ENCODE data around the gene GTPBP1.

GTPBP1 gene

DNA sequence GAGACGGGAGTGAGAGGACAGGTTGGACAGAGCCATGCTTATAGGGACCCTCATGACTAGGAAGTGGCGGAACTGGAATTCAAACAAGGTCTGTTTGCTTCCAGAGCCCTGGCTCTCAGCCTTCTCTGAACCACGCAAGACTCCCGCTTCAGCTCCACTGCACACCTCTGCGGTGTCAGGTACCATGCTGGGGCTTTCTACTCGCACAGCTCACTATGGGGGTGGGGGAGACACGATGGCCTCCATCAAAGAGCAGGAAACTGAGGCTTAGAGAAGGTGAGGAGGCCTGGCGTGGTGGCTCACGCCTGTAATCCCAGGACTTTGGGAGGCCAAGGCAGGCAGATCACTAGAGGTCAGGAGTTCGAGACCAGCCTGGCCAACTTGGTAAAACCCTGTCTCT is 35.8 kb downstream of the GTPBP1 start:
- DNase-seq (ENCODE audit: low read depth): no peak

DNA sequence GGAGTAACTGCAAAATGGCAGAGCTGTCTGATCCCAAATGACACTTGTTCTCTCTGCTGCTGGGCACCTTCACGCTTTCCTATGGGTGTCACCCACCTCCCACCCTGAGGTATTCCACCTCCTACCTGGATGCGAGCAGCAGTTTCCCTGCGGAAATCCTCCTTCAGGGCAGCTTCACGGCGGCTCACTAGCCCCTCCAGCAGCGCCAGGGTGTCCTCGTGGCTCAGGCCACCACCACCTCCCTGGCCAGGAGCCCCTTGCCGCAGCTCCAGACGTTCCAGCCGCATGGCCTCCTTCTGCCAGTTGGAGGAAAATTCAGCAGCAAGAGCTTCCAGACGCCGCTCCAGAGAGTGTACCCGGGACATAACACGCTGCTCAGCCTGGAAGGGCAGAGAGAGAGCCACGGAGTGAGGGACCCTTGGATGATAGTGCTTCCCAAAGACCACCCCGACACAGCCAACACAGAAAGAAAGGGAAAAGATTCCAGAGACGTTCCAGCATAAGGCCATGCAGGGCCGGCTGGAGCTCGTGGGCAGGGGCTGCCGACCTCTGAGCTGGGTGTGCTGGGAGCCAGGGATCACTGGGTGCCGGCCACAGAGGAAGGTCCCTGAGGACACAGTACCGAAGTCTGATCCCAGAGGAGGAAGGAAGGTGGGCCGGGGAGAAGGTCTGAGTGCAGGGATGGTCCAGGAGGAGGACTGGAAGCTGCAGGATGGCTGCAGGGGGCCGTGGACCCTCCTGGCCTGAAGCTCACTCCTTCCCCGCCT is 36.6 kb downstream of the GTPBP1 start:
- no peak for DNase-seq (ENCODE audit: low read depth)

DNA sequence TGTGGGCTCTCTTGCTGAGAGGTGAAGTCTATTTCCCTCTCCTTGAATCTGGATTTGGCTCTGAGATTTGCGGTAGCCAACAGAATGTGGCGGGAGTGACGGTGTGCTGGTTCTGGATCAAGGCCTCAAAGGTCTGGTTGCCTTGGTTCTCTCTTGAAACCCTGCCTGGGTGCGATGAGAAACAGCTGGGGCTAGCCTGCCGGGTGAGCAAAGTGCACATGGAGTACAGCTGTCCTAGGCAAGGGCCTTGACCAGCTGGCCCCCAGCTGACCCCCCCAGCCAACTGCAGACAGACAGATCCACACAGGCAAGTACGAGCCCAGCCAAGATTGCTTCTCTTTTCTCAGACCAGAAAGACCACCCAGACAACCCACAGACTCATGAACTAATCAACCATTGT is 39.2 kb downstream of the GTPBP1 start:
- no peak for DNase-seq (ENCODE audit: low read depth)

DNA sequence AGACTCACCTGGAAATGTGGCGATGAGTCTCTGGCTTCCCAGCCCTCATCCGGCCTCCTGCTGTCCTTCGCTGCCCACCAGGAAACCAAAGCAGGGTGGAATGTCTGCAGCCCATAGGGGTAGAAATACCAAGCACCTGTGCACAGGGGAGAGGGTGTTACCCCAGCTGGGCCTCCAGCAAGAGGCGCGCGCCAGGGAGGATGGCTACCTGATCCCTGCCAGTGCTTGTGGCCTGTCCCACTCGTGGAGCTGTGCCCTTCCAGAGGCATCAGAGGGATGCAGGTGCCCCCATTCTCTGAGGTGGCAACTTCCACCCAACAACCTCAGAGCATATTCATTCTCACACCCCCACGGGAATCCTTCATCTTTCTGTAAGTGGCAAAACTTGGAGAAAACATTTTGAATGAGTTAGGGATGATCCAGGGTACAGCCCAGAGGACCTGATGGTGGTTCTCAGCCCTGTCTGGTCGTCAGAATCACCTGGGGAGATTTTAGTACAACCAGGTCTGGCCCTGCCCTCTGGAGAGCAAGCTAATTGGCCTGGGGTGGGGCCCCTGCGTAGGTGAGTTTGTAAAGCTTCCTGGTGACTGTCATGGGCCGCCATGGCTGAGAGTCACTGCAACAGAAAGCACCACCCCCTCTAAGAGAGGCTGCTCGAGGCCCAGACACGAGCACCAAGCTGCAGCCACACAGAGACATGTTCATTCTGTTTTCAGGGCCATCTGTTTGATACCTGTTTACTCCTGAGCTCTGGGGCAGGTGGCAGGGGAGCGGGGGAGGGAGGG is 40.1 kb downstream of the GTPBP1 start:
- DNase-seq (ENCODE audit: low read depth): no peak

DNA sequence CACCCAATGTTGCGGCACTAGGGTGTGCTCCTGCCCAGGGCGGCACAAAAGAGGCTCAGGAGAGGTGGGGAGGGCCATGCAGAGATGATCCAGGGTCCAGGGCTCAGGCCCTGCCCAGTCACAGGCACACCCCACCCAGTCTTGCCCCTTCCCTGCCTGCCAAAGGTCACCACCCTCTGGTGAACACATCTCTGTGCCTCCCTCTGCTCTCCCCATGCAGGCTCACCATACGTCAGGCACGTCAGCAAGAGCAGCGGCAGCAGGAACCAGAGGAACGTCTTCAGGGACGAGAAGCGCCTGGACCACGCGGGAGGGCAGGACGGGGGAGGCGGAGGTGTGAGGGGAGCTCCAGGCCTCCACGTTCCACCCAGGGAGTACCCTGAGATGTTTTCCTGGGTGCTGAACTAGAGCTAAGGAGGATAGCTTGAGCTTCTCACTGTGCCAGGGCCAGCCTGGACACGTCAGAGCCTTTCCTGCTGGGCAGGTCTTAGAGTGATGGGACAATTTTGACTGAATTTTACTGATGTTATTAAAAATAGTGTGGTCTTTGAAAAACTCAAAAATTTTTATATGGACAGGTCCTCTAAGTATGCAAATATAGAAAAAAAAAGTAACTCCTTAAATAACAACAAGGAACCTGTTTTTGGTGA is 42.9 kb downstream of the GTPBP1 start:
- no peak for DNase-seq (ENCODE audit: low read depth)

DNA sequence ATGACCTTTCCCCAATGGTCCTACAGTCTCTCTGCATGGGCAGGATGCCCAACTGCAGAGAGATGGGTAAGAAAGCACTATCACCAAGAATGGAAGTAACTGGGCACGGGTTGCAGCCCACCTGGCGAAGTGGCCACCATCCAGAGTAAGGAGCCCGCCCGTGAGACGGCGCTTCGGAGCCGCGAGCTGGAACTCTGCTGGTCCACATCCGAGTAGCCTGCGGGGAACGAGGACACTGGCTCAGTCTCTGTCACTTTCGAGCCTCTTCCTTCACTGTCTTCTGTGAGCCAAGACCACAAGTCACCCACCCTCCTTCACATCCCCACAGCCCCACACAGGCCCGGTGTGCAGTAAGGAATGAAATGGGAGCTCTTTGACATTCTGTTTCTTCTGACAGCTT is 44.4 kb downstream of the GTPBP1 start:
- DNase-seq (ENCODE audit: low read depth): no peak

DNA sequence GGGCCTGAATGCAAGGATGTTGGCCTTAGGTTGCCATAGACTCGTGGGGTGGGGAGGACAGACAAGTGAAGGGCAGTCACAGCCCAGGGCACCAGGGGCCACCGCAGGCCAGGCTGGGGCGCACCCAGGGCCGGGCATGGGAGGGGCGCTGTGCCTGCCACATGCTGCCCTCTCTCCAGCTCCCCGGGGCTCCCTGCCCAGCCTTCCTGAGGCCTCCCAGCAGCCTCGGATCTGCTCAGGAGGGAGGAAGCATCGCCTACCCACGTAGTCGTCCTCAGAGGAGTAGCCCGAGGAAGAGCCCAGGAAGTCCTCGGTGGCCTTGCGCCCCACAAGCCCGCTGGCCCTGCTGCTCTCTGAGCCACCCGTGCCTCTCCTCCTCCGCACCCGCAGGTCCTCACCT is 44.9 kb downstream of the GTPBP1 start:
- DNase-seq (ENCODE audit: low read depth): no peak

DNA sequence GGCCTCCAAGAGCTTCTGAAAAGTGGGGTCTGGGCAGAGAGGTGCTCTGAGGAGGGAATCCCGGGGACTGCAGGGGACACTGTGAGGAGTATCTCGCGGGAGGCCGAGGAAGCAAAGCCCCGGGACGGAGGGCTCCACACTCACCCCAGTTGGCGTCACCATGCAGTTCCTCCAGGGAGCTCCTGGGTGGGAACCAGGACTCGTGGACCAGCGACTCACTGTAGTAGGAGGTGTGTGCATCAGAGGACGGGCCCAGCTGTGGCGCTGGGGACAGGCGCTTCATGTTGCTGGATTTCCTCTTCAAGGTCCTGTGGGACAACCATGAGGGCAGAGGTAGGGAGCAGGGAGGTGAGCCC is 45.3 kb downstream of the GTPBP1 start:
- DNase-seq (ENCODE audit: low read depth): no peak

DNA sequence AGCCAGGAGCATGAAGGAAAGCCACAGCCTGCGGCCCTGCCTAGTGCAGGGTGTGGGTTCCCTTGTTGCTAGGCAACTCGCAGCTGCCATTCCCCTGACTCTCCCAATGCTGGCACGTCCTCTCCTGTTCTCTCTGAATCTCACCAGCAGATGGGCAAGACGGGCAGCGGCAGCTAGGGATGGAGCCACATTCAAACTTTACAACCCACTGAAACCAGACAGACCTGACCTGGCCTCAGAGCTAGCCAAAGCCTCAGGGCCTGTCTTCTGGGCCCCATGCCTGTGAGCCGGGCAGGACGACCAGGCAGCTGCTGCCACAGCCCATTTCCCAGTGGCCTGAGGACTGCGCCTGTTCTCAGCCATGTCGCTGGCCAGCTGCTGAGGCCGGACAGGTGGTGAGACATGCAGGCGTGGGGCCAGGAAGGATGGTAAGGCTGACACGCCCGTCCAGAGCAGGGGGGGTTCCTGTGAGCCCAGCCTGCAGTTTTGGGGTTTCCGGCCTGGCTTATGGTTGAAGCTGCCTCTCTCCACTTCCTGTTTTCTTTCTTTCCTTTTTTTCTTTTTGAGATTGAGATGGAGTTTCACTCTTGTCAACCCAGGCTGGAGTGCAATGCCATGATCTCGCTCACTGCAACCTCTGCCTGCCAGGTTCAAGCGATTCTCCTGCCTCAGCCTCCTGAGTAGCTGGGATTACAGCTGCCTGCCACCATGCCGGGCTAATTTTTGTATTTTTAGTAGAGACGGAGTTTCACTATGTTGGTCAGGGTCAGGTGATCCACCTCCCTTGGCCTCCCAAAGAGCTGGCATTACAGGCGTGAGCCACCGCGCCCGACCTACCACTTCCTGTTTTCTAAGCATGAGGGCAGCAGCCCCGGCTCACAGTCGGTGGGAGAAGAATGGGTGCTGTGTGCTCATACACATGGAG is 45.9 kb downstream of the GTPBP1 start:
- peak; percentile 55 for DNase-seq (ENCODE audit: low read depth)

DNA sequence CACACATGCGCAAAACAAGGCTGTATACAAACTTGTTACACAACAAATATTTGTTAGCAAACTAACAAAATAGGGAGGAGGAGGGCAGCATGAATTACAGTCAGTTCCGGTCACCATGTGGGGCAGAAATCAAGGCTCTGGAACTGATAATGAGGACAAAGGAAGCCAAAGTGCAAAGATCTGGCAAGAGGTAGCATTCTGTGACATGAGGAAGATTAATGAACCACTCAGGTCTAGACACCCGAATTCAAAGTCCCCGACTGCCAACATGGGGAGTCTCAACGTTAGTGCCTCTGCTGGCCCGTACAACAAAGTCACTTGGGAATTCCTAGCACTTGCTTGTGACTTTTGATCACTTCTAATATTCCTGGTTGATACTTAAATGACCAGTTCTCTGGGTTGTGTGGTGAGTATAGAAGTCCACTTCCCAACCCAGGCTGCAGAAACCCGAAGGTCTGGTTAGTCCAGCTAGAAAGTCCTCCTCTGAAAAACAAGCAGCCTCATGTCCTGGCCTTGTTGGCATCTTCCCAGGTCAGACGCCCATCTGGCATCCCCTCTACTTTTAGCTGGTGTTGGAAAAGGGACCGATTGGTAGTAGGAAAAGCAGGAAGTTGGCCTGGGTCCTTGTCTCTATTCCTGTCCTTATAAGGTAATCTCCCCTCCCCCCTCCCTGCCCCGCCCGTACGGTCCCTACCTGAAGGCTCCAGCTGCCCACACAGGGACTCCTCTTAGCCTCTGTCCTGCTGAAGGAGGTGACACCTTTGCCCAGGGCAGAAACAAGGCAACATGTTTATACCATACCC is 48.4 kb downstream of the GTPBP1 start:
- no peak for DNase-seq (ENCODE audit: low read depth)

DNA sequence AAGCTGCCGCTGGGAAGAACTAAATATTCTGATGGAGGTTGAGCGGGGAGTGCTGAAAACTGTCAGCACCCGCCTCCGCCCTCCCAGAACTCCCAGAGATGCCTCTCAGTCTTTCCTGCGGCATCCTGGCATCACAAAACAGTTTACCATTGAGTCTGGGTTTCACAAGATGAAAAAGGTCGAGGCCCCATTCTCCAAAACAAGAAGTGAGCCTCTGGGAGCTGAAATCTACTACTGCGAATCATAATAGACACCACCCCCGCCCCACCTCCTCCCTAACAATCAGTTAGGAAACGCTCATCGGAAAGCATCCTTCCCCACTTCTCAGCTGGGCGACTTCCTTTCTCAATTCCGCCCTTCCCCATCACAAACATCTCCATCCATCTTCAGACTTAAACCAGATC is 49.0 kb downstream of the GTPBP1 start:
- DNase-seq (ENCODE audit: low read depth): no peak

DNA sequence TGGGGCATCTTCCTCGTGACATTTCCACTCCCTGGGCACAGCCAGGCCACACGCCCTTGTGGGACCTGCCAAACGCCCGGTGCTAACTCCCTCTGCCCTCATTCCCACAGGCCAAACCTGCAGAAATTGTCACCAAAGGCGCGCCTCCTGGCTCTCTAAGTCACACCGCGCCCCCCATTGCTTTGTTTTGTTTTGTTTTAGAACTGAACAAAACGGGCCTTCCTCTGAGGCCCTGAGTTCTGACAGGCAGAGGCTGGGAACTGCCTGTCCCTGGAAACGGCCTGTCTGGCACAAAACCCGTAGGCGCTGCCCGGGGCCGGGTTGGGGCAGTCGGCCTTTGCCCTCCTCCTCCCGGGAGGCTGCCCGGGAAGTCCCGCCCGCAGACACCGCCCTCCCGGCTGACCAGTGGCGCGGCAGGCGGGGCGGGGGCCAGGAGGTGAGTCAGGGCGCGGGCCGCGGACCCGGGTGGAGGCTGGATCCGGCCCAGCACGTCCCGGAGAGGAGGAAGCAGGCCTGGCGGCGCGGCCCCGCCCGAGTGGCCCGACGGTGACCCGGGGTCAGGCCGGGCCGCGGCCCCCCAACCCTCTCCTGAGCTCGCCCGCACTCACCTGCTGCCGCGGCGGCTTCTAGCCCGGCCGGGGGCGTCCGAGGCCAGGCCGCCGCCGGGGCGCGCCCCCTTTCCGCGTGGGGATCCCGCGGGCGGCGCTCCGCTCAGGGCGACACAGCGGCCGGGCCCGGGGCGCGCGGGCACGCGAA is 49.6 kb downstream of the GTPBP1 start:
- DNase-seq (ENCODE audit: low read depth): no peak

DNA sequence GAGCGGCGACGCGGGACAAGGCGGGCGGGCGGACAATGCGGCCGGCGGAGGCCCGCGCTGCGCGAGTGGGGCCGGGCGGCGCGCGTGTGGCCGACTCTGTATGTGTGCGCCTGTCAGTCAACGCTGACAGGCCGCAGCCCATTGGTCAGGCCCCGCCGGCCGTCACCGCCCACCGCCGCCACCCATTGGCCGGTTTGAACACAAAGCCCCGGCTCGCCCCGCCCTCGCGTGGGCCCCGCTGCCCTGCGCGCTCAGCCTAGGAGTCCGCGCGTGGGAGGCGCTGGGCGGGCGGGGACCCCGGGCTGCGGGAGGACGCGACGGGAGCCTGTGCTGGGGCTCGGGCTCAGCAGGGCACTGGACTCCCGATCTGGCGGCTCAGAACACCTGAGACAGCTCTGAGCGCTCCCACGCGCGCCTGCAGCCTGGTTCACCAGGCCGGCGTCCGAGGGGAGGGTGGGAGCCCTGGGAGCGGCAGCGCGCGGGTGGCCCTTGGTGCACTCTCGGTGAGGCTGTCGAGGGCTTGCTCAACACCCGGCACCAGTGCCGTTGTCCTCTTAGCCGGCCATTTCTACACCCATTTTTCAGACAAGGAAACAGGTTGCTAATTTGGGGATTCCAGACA is 50.3 kb downstream of the GTPBP1 start, which contains the start of gene SUN2:
Gene SUN2 (minus strand): TSS at position 88 of the 622 bp plus-strand sequence. CDS start 3,370 bp downstream, outside the sequence.
- DNase-seq (ENCODE audit: low read depth): peak; percentile 94

DNA sequence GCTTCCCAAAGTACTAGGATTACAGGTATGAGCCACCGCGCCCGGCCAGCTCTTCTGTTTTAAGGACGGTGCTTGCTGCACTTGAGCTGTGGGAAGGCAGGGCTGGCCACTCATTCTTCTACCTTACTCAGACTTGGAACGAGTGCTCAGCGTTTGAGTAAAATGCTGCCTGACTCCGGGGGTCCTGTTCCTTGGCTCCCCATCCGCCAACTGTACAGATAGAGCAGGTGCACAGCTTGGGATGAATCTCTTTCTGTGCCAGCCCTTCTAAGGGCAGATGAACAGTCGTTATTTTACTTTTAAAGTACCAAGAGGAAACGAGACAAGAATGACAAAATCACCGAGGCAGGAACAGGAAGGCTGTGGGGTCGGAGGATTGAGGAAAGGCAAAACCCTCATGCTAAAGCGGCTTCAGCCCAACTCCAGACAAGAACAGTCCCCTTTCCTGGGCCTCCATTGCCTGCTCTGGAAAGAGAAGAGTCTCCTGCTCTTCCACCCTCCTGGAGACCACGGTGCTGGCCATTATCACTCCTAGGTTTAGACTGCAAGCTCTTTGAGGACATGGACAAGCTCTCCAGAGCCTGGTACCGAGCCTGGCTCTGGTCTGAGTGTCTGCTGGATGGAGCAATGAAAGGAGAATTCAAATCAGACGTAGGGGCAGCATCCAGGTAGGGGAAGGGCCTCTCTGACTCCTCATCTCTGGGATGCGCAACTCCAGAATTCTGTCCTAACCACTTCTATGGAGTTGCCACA is 51.1 kb downstream of the GTPBP1 start:
- no peak for DNase-seq (ENCODE audit: low read depth)

DNA sequence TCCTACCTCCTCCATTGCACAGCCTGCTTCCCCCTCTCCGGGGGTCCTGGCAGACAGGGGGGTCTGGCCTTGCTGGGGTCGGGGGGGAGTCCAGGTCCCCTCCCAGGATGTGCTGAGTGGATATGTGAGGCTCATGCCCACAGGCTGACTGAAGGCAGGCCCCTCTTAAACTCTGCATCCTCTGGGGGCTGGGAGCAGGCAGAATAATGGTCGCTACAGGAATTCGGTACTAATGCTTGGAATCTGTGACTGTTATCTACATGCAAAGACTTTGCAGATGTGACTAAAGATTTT is 51.7 kb downstream of the GTPBP1 start:
- DNase-seq (ENCODE audit: low read depth): no peak

DNA sequence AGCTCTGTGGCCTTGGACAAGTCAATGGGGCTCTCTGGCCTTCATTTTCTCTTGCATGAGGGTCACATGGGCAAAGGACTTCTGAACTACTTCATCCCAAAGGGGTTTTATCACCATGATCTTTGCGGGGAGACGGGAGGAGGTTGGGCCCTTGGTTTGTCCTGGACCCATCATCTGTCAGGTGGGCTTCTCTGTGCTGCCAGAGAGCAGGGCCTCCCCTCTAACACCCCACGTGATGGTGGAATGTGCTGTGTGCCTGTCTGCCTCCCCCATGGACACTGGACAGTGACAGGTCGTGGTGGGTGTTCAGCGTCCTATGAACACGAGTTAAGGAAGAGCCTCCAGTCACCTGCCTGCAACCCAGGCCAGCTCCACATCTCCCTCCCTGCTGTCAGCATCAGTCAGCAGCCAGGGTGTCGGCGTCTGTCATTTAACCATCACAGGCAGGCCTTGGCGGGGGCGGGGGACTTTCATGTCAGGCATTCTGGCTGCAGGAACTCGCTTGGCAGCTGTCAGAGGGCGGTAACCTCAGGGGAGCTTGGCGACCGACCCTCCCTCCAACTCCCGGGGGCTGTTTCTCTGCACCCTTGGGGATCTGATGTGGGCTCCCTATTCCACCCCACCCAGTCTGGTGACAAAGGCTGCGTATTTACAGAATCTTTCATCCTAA is 52.7 kb downstream of the GTPBP1 start:
- peak; percentile 61 for DNase-seq (ENCODE audit: low read depth)

DNA sequence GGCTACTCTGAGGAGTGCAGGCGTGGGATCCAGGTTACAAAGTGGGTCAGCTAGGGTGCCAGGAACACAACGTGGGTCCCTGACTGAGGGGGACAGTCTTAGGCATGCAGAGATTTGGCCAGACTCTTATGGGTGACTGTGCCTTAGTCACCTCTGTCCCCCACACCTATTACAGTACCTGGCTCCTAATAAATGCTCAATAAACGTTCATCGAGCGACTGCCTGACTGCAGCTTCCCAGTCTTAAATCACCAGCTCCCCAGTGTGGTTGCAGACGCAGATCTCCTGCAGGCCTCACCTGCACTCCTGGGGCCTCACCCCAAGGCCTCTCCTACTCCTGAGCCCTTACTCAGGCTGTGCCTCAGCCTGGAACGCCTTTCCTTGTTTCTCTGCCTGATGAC is 53.3 kb downstream of the GTPBP1 start:
- DNase-seq (ENCODE audit: low read depth): no peak

DNA sequence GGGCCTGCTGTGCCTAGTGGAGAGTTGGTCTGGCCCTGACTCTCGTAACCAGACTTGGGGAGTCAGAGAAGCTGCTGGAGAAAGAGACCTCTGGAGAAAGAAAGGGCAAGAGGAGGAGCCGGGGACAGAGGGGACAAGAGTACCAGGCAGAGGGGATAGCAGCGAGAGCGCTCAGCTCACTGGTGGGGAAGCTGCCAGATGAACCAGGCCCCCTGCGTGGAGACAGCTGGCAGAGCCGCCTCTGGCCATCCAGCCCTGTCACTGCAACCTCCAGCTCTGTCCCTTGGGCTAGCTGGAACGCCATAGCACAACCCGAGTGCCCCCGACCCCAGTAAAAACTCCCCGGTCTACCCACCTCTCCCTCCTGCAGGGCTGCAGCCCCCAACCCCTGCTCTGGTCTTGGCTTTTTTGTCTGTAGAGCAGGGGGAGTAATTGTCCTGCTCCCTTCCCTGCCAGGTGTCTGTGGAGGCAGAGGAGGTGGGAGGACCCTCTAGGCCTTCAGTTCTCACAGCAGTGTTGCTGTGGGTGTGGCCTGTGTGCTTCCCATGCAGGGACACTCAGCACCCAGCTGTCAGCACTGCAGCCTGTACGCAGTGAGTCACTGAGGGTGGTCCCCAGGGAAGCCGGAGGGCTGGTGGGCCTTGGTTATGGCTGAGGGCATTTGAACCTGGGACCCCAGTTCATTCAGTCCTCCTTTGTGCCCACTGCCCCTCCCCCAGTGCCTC is 54.9 kb downstream of the GTPBP1 start:
- no peak for DNase-seq (ENCODE audit: low read depth)

Measured in stimulated activated CD8-positive, alpha-beta memory T cell treated with anti-CD3 and anti-CD28 coated beads, Interleukin-4, amount 100 ng/mL, for 24 hours (primary cell).